ENCODE data around the gene PHF1.
A peak's percentile ranks its signal among the peaks of the same experiment; 100 is the strongest.

The PHF1 gene

GRCh38 chr6:33418690-33419291 is 8.0 kb downstream of the PHF1 start:
- DNase-seq = peak; percentile 58

- peak; percentile 90 for DNase-seq
Measured at GRCh38 chr6:33419580-33420490, 9.0 kb downstream of the PHF1 start, which contains the start of gene SYNGAP1. TSS of gene SYNGAP1 (plus strand) at chr6:33420065. CDS start at chr6:33420265, 200 bp downstream.

GRCh38 chr6:33420491-33421343 is 9.9 kb downstream of the PHF1 start:
- DNase-seq = peak; percentile 93

- DNase-seq = no peak
Measured at GRCh38 chr6:33421344-33421643, 10.5 kb downstream of the PHF1 start.

GRCh38 chr6:33423777-33424176 is 13.0 kb downstream of the PHF1 start:
- DNase-seq = no peak

GRCh38 chr6:33424855-33425667 is 14.2 kb downstream of the PHF1 start:
- no peak for DNase-seq

GRCh38 chr6:33425668-33426577 is 15.1 kb downstream of the PHF1 start:
- peak; percentile 95 for DNase-seq

GRCh38 chr6:33426590-33427511 is 16.0 kb downstream of the PHF1 start:
- DNase-seq = no peak

GRCh38 chr6:33427585-33428223 is 16.9 kb downstream of the PHF1 start:
- peak; percentile 63 for DNase-seq

- DNase-seq = peak; percentile 79
Measured at GRCh38 chr6:33428224-33428965, 17.6 kb downstream of the PHF1 start.

- DNase-seq = no peak
Measured at GRCh38 chr6:33428966-33429749, 18.3 kb downstream of the PHF1 start.

- DNase-seq = no peak
Measured at GRCh38 chr6:33429750-33430052, 18.9 kb downstream of the PHF1 start.

- no peak for DNase-seq
Measured at GRCh38 chr6:33430334-33430733, 19.5 kb downstream of the PHF1 start.

GRCh38 chr6:33430991-33431879 is 20.4 kb downstream of the PHF1 start:
- DNase-seq = peak; percentile 81

- no peak for DNase-seq
Measured at GRCh38 chr6:33431880-33432541, 21.2 kb downstream of the PHF1 start.

GRCh38 chr6:33432546-33432945 is 21.7 kb downstream of the PHF1 start:
- DNase-seq = no peak

Measured in NCI-H82 (cell line).